SK-N-MC (cell line): ENCODE measurements around the gene TNFRSF14.
A peak's percentile ranks its signal among the peaks of the same experiment; 100 is the strongest.
"Not testable (repeated sequence)": the region's sequence is repeated elsewhere in the genome, so short reads cannot be mapped to it uniquely, and the experiment has no call there.

Source experiments
- DNase-seq: peaks from one replicate; pipeline ENCODE4 v3.0.0-alpha.2; 2011; ENCODE audit warnings: low read depth, low spot score
- H3K27ac ChIP-seq: fragments of 200-600 bp; sonication (generic); 2 replicates; pipeline ENCODE4 v1.5.1; 2016; ENCODE audit warnings: mixed run types
- H3K36me3 ChIP-seq: fragments of 200-600 bp; sonication (generic); 2 replicates; pipeline ENCODE4 v1.6.1; 2017; ENCODE audit warnings: antibody characterized with exemption, low read length, mixed read lengths; ENCODE audit not compliant: insufficient read depth
- H3K4me3 ChIP-seq: fragments of 200-600 bp; sonication (generic); 2 replicates; pipeline ENCODE4 v1.5.1; 2016
- H3K9ac ChIP-seq: fragments of 200-600 bp; sonication (generic); 2 replicates; pipeline ENCODE4 v1.8.0; 2017; ENCODE audit warnings: mixed run types, mixed read lengths; ENCODE audit not compliant: insufficient read length
- H3K9me3 ChIP-seq: fragments of 200-600 bp; sonication (generic); 2 replicates; pipeline ENCODE4 v1.6.1; 2017; ENCODE audit warnings: low read depth, mild to moderate bottlenecking, antibody characterized with exemption, low read length, moderate library complexity, mixed read lengths
- EZH2 ChIP-seq: fragments of 200-600 bp; sonication (generic); IDR thresholded peaks from one replicate; pipeline ENCODE4 v1.6.1; 2017; ENCODE audit warnings: antibody characterized with exemption
- FOXP2 ChIP-seq: optimal IDR thresholded peaks from 2 replicates; pipeline ENCODE3; 2011; ENCODE audit warnings: mild to moderate bottlenecking, moderate library complexity; ENCODE audit not compliant: insufficient read depth; ENCODE audit errors: extremely low read length, control extremely low read depth
- POLR2AphosphoS5 ChIP-seq: IDR thresholded peaks from 2 replicates; pipeline ENCODE4 v1.6.1; 2012; ENCODE audit warnings: mild to moderate bottlenecking, low read depth, low read length, borderline replicate concordance

TNFRSF14 gene

DNA sequence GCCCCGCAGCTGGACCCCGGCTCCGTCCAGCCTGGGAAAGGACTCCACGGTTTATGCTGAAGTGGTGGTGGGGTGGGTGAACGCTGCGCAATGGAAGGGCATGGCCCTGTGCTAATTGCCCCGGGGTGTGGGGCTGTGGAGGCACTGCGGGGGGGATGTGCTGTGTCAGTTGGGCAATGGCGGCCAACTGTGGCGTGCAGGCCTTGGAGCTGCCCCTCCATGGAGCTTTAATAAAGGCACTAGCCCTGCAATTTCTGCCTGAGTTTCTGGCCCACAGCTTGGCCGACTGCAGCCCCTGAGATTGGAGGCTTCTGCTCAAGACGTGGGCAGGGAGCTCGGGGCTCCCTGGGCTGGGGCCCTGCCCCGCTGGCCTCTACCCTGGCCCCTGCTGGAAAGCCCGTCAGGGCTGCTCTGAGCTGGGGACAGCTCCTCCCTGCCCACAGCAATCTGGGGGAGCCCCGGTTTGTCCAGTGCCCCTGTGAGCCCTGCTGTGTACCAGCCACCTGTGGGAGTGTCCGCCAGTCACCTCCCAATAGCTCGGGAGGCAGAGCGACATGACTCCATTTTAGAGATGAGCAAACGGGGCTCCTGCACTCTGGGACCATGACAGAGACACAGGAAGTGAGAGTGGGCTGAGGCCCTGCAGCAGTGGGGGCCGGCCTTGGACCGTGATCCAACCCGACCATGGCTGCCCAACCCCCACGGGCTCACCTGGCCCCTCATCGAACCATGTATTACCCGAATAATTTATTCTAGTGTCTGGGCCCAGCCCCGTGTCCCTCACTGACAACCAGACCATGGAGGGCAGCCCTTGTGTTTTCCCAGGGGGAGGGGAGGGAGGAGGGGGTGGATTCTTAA is 8.7 kb upstream of the TNFRSF14 start:
- H3K9me3 ChIP-seq = no peaks in the 10 kb centered on the region
- peak overlapping the region; percentile 71 for H3K4me3 ChIP-seq
- no peak for DNase-seq
- H3K27ac ChIP-seq = peak overlapping the region; percentile 54
- no peak for TF ChIP-seq POLR2AphosphoS5
- TF ChIP-seq FOXP2 = no peak
- TF ChIP-seq EZH2 = no peak
- no peak overlapping the region for H3K9ac ChIP-seq
- no peaks in the 10 kb centered on the region for H3K36me3 ChIP-seq

DNA sequence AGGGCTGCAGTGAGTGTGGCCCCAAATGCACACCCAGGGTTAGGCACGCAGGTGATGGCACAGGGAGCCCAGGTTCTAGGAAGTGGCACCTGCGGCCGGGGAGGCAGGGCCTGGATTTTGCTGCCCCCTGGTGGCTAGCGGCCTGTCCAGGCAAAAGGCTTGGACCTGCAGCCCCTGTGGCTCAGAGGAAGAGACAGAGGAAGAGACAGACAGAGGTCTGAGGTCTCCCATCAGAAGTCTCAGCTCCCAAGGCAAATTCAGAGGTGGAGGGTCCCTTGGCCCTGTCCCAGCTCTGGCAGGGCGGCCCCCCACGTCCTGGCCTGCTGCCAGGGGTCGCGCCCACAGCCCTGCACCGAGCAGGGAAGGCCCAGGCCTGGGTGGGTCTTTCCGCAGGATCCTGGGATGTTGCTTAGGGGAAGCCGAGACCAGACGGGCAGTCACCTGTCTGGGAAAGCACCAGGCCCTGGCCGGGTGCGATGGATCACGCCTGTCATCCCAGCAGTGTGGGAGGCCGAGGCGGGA is 8.0 kb upstream of the TNFRSF14 start:
- H3K27ac ChIP-seq = no peak overlapping the region
- no peaks in the 10 kb centered on the region for H3K9me3 ChIP-seq
- H3K9ac ChIP-seq = no peak overlapping the region
- no peak for DNase-seq
- TF ChIP-seq FOXP2 (no peak), EZH2 (no peak), POLR2AphosphoS5 (no peak)
- H3K4me3 ChIP-seq = no peak overlapping the region
- H3K36me3 ChIP-seq = no peaks in the 10 kb centered on the region

DNA sequence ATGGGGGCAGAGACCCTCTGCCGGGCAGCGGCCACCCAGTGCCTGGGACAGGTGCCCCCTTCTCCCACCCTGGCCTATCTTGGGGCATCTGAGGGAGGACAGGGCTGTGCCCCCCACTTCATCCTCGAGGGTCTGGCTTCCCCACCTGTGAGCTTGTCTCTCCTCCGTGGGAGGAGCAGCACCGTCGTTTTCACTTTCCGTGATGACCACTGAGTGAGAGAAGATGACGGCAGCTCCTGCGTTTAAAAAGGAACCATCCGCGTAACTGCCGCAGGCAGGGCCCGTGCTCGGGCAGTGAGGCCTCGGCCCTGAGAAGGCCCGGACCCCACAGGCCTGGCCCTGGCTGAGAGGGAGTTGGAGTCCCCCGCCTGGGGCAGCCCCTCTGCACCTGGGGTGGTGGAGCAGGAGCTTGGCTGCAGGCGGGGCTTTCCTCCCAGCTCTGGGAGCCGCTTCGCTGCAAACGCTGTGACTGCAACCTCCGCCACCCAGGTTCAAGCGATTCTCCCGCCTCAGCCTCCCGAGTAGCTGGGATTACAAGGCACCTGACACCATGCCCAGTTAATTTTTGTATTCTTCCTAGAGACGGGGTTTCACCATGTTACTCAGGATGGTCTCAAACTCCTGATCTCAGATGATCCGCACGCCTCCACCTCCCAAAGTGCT is 6.7 kb upstream of the TNFRSF14 start:
- not testable (repeated sequence) for H3K9ac ChIP-seq, DNase-seq, H3K4me3 ChIP-seq

DNA sequence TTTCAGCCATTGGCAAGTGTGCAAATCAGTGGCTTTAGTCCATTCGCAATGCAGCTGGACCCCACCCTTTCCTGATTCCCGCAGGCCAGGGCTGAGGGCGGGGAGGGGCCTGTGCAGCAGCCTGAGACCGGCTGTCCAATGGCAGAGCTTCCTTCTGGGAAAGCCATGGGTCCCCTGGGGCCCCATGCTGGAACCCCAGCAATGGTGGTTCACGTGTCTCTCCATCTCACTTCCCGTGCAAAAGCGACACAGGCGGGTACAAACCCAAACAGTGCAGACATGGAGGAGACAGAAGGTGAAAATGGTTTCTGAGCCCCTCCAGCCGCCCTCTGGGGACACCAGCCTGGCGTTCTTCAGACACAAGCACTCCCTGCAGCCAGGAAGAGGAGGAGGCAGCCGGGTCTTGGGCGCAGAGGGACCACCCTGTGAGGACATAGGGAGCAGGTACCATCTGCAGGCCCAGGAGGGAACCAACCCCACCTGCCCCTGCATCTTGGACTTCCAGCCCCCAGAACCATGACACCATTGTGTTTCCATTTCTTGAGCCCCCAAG is 5.8 kb upstream of the TNFRSF14 start:
- H3K4me3 ChIP-seq, H3K27ac ChIP-seq, H3K9me3 ChIP-seq, H3K36me3 ChIP-seq, H3K9ac ChIP-seq, DNase-seq: not testable (repeated sequence)

More for the DNA sequence above, 6.7 kb upstream of the TNFRSF14 start:
- H3K27ac ChIP-seq, H3K36me3 ChIP-seq, H3K9me3 ChIP-seq: not testable (repeated sequence)

DNA sequence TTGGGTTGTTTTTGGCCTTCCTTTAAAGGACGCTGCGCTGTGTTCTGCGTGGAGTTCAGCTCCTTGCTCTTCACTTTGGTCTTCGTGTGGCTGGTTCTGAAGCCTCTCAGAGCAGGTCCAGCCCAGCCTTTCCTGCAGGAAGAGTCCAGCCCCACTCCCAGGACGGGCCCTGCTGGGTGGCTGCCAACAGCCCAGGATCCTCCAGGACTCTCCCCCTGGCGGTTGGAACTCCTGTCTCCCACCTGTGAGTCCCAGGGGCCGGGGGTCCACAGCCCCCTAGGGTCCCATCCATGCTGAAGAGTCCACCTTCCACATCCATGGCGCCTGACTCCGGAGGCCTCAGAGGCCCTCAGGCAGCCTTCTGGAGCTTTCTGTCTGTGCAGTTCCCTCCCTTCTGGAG is 4.6 kb upstream of the TNFRSF14 start:
- not testable (repeated sequence) for H3K9ac ChIP-seq, H3K9me3 ChIP-seq, H3K27ac ChIP-seq, H3K4me3 ChIP-seq, H3K36me3 ChIP-seq, DNase-seq

DNA sequence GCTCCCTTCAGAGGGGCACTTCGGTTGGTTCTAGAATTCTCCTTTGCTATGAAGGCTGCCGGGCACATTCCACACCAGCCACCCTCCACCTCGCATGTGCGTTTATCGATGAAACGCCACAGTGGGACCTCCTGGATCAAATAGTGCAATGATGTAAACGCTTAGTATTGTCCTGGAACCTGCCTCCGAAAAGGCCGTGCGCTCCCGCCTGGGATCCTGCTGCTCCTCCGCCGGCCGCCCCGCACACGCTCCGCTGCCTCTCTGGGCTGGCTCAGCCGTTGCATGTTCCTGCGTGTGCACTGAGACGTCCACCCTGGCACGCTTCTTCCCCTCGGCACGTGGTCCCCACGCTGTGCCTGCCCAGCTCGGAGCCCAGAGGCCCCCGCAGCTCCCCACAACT is 4.0 kb upstream of the TNFRSF14 start:
- TF ChIP-seq POLR2AphosphoS5 = no peak
- TF ChIP-seq FOXP2 = no peak
- TF ChIP-seq EZH2 = no peak
- no peak overlapping the region for H3K4me3 ChIP-seq
- H3K36me3 ChIP-seq = no peaks in the 10 kb centered on the region
- no peak for DNase-seq
- H3K9me3 ChIP-seq = no peaks in the 10 kb centered on the region
- no peak overlapping the region for H3K27ac ChIP-seq
- H3K9ac ChIP-seq = no peak overlapping the region

DNA sequence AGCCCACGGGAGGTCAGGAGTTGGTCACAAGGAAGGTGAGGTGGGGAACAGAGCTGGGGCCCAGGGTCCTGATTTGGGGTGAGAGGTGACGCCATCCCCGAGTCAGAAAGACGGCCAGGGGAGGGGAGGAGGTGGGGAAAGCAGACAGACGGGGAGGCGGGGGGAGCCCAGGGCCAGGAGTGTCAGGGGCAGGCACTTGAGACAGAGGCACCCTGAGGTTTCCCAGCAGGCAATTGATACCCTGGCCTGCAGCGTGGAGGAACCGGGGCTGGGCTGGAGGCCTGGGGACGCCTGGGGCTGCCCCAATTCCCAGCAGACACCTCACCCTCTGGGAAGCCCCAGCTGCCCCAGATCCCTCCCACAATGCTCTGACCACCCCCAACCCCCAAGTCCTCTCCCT is 3.1 kb upstream of the TNFRSF14 start:
- H3K9me3 ChIP-seq, H3K4me3 ChIP-seq, DNase-seq, H3K36me3 ChIP-seq, H3K27ac ChIP-seq, H3K9ac ChIP-seq: not testable (repeated sequence)

DNA sequence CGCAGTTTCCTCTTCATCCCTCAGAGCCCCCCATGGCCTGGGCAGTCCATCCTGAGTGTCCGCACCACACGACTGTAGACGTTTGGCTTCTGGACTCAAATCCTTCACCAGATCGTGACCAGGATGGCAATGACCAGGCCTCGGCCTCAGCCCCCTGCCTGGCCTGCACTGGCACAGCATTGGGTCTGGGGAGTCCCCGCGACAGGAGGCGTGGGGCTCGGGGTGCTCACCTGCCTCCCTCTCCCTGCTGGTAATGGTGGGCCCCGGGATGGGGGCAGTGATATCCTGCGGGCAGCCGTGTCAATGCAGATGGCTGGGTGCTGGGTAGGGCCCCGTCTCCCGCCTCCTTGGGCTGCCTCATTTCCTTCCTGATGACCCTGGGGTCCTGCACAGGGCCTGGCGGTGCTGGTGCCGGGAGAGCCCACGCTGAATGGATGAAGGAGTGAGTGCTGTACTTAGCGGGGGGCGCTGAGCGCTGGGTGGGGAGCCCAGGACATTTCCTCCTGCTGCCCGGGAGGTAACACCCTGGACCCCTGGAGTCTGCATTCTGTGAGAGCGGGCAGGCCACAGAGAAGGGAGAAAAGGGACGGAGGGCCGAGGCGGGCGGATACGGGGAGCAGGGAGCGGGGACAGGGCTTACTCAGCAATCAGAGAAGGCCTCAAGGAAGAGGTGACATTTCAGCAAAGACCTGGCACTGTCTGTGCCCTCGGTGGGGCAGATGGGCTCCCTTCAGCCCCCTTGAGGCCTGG is 2.1 kb upstream of the TNFRSF14 start:
- Histone ChIP-seq H3K27ac (no peak overlapping the region), H3K9ac (no peak overlapping the region), H3K36me3 (no peaks in the 10 kb centered on the region), H3K9me3 (no peaks in the 10 kb centered on the region), H3K4me3 (no peak overlapping the region)
- TF ChIP-seq EZH2 (no peak), POLR2AphosphoS5 (no peak), FOXP2 (no peak)
- DNase-seq = no peak
